DND-41 (cell line): ENCODE measurements around the gene STAP2.

Experiments
- ATAC-seq: fragments of 200-7000 bp; cut with Tn5 transposase; 3 replicates; pipeline ENCODE4 v1.9.1; 2021; ENCODE audit warnings: low read depth; ENCODE audit not compliant: insufficient read depth
- DNase-seq: peaks from one replicate; pipeline ENCODE4 v3.0.0-alpha.2; 2020
- H2AFZ ChIP-seq: 2 replicates; pipeline ENCODE4 v1.6.0; 2012; ENCODE audit warnings: low read depth, low read length
- H3K27ac ChIP-seq: 2 replicates; pipeline ENCODE4 v1.5.1; 2012; ENCODE audit warnings: low read length, inconsistent platforms
- H3K27me3 ChIP-seq: fragments of 200-600 bp; sonication (generic); 2 replicates; pipeline ENCODE4 v1.6.0; 2012; ENCODE audit warnings: low read length, mild to moderate bottlenecking, inconsistent platforms; ENCODE audit not compliant: insufficient read depth, poor library complexity
- H3K36me3 ChIP-seq: 2 replicates; pipeline ENCODE4 v1.5.1; 2012; ENCODE audit warnings: low read length, inconsistent platforms; ENCODE audit not compliant: insufficient read depth
- H3K4me1 ChIP-seq: 2 replicates; pipeline ENCODE4 v1.5.1; 2012; ENCODE audit warnings: mild to moderate bottlenecking, low read length; ENCODE audit not compliant: insufficient read depth
- H3K4me2 ChIP-seq: 2 replicates; pipeline ENCODE4 v1.6.0; 2012; ENCODE audit warnings: mild to moderate bottlenecking, moderate library complexity, low read length, inconsistent platforms; ENCODE audit not compliant: insufficient read depth
- H3K4me3 ChIP-seq, 2 experiments: fragments of 200-600 bp in 1 of 2; shearing (Covaris generic) in 1 of 2; 2 replicates each; pipeline ENCODE4 v1.5.1; 2012 to 2016; ENCODE audit warnings: inconsistent platforms in 2 of 2, low read length in 2 of 2, mild to moderate bottlenecking in 2 of 2, low read depth in 1 of 2, moderate library complexity in 1 of 2
- H3K79me2 ChIP-seq: 2 replicates; pipeline ENCODE4 v1.6.0; 2012; ENCODE audit warnings: low read length, inconsistent platforms; ENCODE audit not compliant: insufficient read depth
- H3K9ac ChIP-seq: 2 replicates; pipeline ENCODE4 v1.6.0; 2012; ENCODE audit warnings: low read depth, mild to moderate bottlenecking, inconsistent platforms, low read length, moderate library complexity
- H3K9me3 ChIP-seq: 2 replicates; pipeline ENCODE4 v1.5.1; 2012; ENCODE audit warnings: low read length, moderate library complexity, mild to moderate bottlenecking, inconsistent platforms; ENCODE audit not compliant: insufficient read depth, severe bottlenecking
- H4K20me1 ChIP-seq: 2 replicates; pipeline ENCODE4 v1.6.0; 2012; ENCODE audit warnings: low read length; ENCODE audit not compliant: insufficient read depth
- CTCF ChIP-seq: IDR thresholded peaks from 2 replicates; pipeline ENCODE4 v1.5.1; 2012; ENCODE audit warnings: borderline replicate concordance, low read length, moderate library complexity, mild to moderate bottlenecking; ENCODE audit not compliant: poor library complexity, severe bottlenecking; ENCODE audit errors: extremely low read depth
- EZH2 ChIP-seq: IDR thresholded peaks from 3 replicates; pipeline ENCODE4 v1.6.1; 2012; ENCODE audit warnings: borderline replicate concordance, low read depth, mild to moderate bottlenecking, moderate library complexity, low read length, inconsistent platforms; ENCODE audit not compliant: severe bottlenecking

Gene STAP2

DNA sequence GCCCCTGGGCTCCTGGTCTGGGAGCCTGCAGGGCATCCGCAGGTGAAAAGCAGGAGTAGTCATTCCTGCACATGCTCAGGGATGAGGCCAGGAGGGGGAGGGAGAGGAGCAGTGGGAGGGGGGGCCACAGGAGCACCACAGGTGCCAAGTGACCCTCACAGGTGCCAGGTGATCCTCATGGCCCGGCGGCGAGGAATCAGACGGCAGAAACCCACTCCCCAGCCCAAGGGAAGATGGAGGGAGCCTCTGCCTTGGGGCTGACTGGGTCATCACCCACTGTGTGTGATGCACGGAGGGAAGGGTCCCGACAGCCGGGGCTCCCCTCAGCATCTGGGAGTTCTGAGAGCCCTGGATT lies 34.4 kb upstream of the STAP2 start:
- peaks cover 95% of the 10 kb centered on the region for H3K79me2 ChIP-seq
- peaks cover 19% of the 10 kb centered on the region for H3K36me3 ChIP-seq
- no peak overlapping the region for H3K27ac ChIP-seq
- no peaks in the 10 kb centered on the region for H3K9me3 ChIP-seq
- no peaks in the 10 kb centered on the region; the same call in 1 of the 2 replicates for H3K4me1 ChIP-seq
- no peak overlapping the region for H3K4me2 ChIP-seq
- H2AFZ ChIP-seq = no peak overlapping the region
- TF ChIP-seq EZH2 (no peak), CTCF (no peak)
- DNase-seq (no peak), ATAC-seq (no peak)
- no peak overlapping the region for H3K4me3 ChIP-seq
- H3K9ac ChIP-seq = no peak overlapping the region
- H4K20me1 ChIP-seq = peaks cover 90% of the 10 kb centered on the region
- no peaks in the 10 kb centered on the region for H3K27me3 ChIP-seq

DNA sequence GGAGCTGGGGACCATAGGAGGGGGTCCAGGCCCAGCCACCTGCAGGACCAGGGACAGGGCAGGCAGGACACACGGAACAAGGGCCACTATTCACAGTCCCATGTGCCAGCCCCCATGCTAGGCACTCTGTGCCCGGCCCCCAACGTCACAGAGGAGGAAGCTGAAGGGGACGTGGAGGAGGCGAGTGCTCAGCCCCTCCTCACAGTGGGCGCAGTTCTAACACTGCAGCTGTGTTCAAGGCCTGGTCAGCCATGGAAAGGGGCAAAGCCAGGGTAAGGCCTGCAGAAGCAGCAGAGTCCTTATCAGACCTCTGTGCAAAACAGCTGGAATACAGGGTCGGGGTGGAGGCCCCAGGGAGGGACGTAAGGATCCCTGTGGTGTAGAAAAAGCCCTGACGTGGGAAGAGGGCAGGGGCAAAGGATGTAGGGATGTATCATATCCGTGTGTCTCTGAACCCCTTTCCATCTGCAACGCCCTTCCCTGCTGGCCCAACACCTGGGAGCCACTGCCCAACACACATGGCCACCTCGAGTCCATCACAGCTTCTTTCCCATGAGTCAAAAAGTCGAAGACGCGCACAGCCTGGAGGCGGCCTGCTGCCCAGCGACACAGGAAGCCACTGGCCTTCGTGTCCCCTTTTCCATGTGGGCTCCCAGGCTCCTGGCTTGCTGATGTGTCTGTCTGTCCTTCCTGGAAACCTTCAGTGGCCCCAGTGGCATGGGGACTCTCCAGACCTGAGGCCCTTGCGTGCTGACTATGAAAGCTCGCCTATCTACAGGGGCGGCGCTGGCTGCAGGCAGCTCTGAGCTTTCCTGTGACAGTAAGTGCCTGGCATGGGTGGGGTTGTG lies 33.8 kb upstream of the STAP2 start:
- TF ChIP-seq CTCF (no peak), EZH2 (no peak)
- peaks cover 92% of the 10 kb centered on the region for H3K79me2 ChIP-seq
- no peaks in the 10 kb centered on the region for H3K27me3 ChIP-seq
- H3K9me3 ChIP-seq = no peaks in the 10 kb centered on the region
- ATAC-seq (no peak), DNase-seq (no peak)
- H4K20me1 ChIP-seq = peaks cover 90% of the 10 kb centered on the region
- H3K4me3 ChIP-seq = no peak overlapping the region
- H3K27ac ChIP-seq = no peak overlapping the region
- H2AFZ ChIP-seq = no peak overlapping the region
- H3K4me1 ChIP-seq = no peaks in the 10 kb centered on the region; the same call in 1 of the 2 replicates
- H3K36me3 ChIP-seq = peaks cover 20% of the 10 kb centered on the region
- H3K9ac ChIP-seq = no peak overlapping the region
- no peak overlapping the region for H3K4me2 ChIP-seq

- Histone ChIP-seq H3K9ac (no peak overlapping the region), H3K4me2 (no peak overlapping the region), H3K9me3 (no peaks in the 10 kb centered on the region), H3K27ac (no peak overlapping the region), H3K27me3 (no peaks in the 10 kb centered on the region), H3K4me3 (no peak overlapping the region), H3K4me1 (no peaks in the 10 kb centered on the region; the same call in 1 of the 2 replicates), H2AFZ (no peak overlapping the region), H3K36me3 (peaks cover 21% of the 10 kb centered on the region), H4K20me1 (peaks cover 89% of the 10 kb centered on the region), H3K79me2 (peaks cover 86% of the 10 kb centered on the region)
- no peak for ATAC-seq
- no peak for DNase-seq
- TF ChIP-seq EZH2 (no peak), CTCF (no peak)
Measured at GRCh38 chr19:4371247-4372164, 32.9 kb upstream of the STAP2 start.
